DMS 273 treated with DMSO at 0.1 percent for 48 hours (cell line): ENCODE data around the gene PTBP3.
A peak's percentile ranks its signal among the peaks of the same experiment; 100 is the strongest.
"Not testable (repeated sequence)": the region's sequence is repeated elsewhere in the genome, so short reads cannot be mapped to it uniquely, and the experiment has no call there.

ENCODE experiments used
- DNase-seq: peaks from one replicate; lab custom pipeline; 2025; lab: John Stamatoyannopoulos, UW

PTBP3 gene, protein sequence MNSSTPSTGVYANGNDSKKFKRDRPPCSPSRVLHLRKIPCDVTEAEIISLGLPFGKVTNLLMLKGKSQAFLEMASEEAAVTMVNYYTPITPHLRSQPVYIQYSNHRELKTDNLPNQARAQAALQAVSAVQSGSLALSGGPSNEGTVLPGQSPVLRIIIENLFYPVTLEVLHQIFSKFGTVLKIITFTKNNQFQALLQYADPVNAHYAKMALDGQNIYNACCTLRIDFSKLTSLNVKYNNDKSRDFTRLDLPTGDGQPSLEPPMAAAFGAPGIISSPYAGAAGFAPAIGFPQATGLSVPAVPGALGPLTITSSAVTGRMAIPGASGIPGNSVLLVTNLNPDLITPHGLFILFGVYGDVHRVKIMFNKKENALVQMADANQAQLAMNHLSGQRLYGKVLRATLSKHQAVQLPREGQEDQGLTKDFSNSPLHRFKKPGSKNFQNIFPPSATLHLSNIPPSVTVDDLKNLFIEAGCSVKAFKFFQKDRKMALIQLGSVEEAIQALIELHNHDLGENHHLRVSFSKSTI

GRCh38 chr9:112332977-112333638 is at the start of gene PTBP3:
TSS of gene PTBP3 (minus strand) at chr9:112333619. CDS start at chr9:112297865, 35,754 bp downstream.
- peak; percentile 76 for DNase-seq

GRCh38 chr9:112382501-112383364 is 49.3 kb upstream of the PTBP3 start:
- DNase-seq, result no peak

GRCh38 chr9:112382066-112382465 is 48.6 kb upstream of the PTBP3 start:
- no peak for DNase-seq

GRCh38 chr9:112380825-112381221 is 47.4 kb upstream of the PTBP3 start:
- DNase-seq, result no peak

DNA sequence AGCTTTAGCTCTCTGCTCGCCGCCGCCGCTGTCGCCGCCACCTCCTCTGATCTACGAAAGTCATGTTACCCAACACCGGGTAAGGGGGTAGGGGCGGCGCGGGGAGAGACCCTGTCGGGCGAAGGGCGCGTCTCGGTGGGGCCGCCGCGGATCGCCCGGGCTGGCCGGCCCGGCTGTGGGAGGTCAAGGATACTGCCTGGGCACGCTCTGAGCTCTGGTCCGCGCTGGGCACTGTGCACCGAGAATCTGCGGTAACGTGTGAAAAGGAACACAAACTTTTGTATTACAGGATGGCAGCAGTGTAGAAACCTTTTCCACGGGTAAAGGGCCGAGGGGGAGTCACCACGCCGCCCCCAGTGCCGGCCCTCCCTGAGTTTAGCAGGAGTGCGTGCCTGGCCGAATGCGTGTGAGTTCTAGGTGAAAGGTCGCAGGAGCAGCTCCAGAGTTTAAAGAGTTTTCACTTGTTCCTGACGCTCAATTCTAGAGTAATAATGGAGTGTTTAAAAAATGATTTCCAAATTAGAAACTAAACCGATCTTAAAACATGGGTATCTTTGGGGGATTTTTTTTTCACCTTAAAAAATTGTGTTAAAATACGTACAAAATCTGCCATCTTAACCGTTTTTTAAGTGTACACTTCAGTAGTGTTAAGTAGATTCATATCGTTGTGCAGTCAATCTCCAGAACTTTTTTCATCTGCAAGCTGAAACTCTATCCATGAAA is 46.8 kb upstream of the PTBP3 start, which contains the start of gene HSDL2:
HSDL2 (plus strand) TSS at position 7 of the 723 bp plus-strand sequence; CDS start at position 63, 56 bp downstream.
- DNase-seq, result no peak

DNA sequence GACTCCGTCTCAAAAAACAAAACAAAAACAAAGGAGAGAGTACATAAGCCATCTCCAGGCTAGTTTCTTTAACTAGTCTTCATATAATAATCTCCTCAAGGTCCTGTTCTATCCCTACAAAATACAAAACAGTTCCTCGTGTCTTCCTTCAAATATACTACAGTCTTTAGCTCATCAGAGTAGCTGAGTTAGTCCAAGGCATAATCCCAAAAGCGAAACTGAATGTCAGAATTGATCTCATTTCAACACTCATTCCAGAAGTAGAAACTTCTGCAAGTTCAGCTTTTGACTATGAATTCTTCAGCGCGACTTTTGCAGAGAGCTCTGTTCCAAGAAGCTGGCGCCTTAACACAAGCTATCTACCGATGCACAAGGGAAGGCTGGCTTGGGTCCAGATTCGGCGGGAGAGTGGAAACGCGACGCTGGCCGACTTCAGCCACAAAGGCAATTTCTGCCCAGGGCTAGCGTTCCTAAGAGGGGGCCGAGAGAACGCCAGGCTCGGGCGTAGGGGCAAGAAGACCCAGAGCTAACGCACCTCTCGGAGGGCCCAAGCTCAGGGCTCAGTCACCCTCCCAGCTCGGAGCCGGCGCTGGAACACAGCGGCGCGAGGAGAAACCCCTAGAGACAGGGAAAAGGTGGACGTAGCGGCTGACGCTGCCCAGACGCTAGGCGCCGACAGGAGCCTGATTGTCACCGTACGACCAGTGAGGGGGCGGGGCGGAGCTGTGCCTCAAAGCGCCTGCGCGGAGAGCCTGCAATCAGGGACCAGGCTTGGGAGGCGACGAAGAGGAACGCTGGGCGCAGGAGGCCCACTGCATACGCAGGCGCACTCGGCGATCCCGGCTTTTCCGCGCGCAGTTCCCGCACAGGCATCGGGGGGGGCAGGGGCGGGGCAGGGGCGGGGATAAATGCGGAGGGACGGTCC is 46.0 kb upstream of the PTBP3 start:
- peak; percentile 90 for DNase-seq

- DNase-seq, result no peak
Observed at GRCh38 chr9:112378328-112379176, 45.1 kb upstream of the PTBP3 start.

DNA sequence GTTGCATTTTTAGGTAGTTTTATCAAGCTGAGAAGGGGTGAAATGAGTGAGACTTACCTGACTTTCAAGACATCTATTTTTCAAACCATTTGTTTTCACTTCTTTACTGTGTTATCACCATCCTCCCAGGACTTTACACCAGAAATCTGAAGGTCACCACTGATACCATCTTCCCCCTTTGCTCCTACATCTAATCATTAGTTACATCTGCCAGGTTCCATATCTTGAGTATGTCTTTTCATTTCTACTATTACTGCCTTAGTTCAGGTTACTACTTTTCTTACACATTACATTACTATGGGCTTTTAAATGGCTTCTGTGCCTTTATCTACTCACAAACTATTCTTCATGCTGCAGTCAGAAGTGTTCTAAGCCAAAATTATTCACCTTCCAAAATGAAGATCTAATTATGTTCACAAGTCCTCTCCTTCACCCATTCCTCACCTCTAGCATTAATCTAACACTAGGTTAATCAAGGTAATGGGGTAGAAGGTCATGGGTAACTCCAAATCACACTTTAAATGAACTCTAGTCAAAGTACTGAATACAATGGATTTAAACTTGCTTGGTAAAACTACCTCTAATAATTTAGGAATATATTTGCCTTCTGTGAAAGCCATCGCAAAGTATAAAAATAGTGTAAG is 44.4 kb upstream of the PTBP3 start:
- DNase-seq, result no peak

DNA sequence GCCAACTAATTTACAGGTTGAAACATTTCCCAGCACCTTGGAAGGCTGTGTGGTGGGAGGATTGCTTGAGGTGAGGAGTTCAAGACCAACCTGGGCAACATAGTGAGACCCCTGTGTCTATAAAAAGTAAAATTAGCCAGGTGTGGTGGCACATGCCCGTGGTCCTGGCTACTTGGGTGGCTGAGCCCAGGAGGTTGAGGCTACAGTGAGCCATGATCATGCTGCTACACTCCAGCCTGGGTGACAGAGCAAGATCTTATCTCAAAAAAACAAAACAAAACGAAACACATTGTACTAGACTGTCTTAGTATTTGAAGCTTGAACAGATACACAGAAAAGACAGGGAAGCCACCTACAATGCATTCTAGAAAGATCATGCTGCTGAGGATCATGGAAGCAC is 43.7 kb upstream of the PTBP3 start:
- no peak for DNase-seq

DNA sequence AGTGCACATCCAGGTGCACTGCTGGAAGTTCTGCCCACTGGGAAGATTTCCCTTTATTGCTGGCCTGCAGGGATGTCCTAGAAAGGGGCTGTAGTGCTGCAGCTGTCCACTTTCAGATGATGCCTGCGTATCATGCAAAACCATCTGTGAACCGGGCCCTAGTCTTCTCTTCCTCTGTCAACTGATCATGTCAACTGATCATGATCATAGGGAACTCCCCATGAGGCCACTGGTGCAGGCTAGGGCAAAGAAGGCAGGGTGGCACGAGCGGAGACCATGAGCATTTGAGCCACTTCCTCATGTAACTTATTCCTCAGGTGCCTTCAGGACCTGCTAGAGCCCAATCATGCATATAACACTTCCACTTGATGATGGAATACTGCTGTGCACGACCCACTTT is 41.9 kb upstream of the PTBP3 start:
- no peak for DNase-seq

- DNase-seq, result not testable (repeated sequence)
Observed at GRCh38 chr9:112374232-112374631, 40.8 kb upstream of the PTBP3 start.

DNA sequence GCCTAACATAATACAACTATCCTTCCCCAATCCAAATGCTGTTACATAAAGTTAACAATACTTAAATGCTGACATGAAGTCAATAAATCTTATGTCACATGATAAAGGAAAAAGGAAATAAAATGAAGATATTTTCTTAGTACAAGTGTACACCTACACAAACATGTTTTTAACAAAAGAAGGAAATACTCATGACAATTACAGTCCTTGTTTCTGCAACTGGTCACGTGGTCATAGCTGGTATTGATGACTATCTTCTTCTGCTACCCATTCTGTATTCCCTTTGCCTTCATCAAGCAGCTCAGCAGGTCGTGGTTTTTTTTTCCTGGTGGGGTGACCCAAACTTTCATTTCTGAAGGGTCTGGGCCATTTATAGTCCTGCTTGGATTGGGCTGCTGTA is 40.2 kb upstream of the PTBP3 start:
- DNase-seq, result not testable (repeated sequence)

- DNase-seq, result no peak
Observed at GRCh38 chr9:112371060-112371459, 37.6 kb upstream of the PTBP3 start.

- no peak for DNase-seq
Observed at GRCh38 chr9:112369817-112370216, 36.4 kb upstream of the PTBP3 start.

GRCh38 chr9:112367465-112367864 is 34.0 kb upstream of the PTBP3 start:
- no peak for DNase-seq

- no peak for DNase-seq
Observed at GRCh38 chr9:112366591-112366990, 33.2 kb upstream of the PTBP3 start.

GRCh38 chr9:112365257-112365656 is 31.8 kb upstream of the PTBP3 start:
- DNase-seq, result not testable (repeated sequence)

DNA sequence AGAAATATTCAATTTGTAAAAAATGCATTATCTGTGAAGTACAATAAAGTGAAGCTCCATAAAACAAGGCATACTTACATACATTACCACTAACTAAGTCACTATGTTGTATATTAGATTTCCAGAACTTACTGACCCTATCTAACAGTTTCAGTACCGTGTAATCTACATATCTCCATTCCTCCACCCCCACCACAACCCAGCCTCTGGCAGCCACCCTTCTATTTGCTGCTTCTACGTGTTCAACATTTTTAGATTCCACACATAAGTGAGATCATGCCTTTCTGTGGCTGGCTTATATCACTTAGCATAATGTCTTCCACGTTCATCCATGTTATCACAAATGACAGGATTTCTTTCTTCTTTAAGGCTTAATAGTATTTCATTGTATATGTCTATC is 31.3 kb upstream of the PTBP3 start:
- DNase-seq, result no peak

- no peak for DNase-seq
Observed at GRCh38 chr9:112361601-112362000, 28.2 kb upstream of the PTBP3 start.
